IPS-15b (cell line): ENCODE results near the gene ABHD12.

Experiments
- H3K27me3 ChIP-seq: one replicate; pipeline ENCODE4 v1.6.1; 2013; ENCODE audit warnings: low read length; ENCODE audit not compliant: control insufficient read depth, insufficient read depth
- H3K36me3 ChIP-seq: one replicate; pipeline ENCODE4 v1.6.1; 2013; ENCODE audit warnings: low read length; ENCODE audit not compliant: control insufficient read depth, insufficient read depth
- H3K4me1 ChIP-seq: one replicate; pipeline ENCODE4 v1.6.1; 2013; ENCODE audit warnings: mild to moderate bottlenecking, low read length; ENCODE audit not compliant: control insufficient read depth, insufficient read depth
- H3K4me3 ChIP-seq: one replicate; pipeline ENCODE4 v1.5.1; 2013; ENCODE audit warnings: low read depth, low read length
- H3K9ac ChIP-seq: one replicate; pipeline ENCODE4 v1.6.1; 2013; ENCODE audit warnings: low read depth, mild to moderate bottlenecking, low read length
- H3K9me3 ChIP-seq: one replicate; pipeline ENCODE4 v1.6.1; 2013; ENCODE audit warnings: mild to moderate bottlenecking, low read length; ENCODE audit not compliant: control insufficient read depth, insufficient read depth

ABHD12 gene

DNA sequence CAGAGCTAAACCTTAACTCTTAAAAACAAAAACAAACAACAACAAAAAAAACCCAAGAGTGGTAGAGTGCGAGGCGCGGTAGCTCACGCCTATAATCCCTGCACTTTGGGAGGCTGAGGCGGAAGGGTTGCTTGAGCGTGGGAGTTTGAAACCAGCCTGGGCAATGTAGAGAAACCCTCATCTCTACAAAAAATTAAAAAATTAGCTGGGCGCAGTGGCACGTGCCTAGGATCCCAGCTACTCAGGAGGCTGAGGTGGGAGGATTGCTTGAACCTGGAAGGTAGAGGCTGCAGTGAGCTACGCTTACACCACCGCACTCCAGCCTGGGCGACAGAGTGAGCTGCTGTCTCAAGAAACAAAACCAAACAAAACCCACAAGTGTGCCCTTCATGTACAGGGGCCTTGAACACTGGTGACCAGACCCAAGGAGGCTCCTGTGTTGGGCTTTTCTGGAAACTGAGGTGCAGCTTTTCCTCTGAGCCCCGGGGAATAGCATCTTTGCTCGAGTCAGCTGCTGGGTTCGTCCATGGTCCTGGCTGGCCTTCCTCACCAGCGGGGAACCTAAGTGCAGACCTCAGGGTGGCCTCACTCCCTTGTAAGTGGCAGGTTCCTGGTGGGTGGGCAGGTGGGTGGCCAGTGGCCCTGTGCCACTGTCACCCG lies 102.9 kb downstream of the ABHD12 start:
- Histone ChIP-seq H3K9me3 (no peaks in the 10 kb centered on the region), H3K4me1 (no peaks in the 10 kb centered on the region), H3K4me3 (no peak overlapping the region), H3K9ac (no peak overlapping the region), H3K36me3 (peaks cover 40% of the 10 kb centered on the region), H3K27me3 (no peaks in the 10 kb centered on the region)

DNA sequence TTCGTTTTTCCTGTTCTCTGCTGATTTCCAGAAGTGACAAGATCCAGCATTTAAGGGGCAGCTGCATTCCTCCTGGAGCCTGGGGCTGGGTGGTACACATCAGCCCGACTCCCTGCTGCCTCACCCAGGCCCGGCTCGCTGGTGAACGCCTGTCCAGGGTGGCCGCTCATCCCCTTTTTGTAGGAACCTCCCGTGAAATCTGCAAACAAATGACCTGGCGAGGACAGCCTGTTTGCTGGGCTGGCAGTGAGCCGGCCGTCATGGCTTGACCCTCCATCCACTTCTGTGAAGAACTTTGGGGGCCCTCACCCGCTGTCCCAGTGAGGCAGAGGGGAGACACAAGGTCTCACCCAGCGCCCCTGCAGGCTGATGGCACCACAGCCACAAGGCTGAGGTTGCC lies 103.7 kb downstream of the ABHD12 start:
- Histone ChIP-seq H3K4me1 (no peaks in the 10 kb centered on the region), H3K4me3 (no peak overlapping the region), H3K9ac (no peak overlapping the region), H3K9me3 (no peaks in the 10 kb centered on the region), H3K27me3 (no peaks in the 10 kb centered on the region), H3K36me3 (peaks cover 48% of the 10 kb centered on the region)

DNA sequence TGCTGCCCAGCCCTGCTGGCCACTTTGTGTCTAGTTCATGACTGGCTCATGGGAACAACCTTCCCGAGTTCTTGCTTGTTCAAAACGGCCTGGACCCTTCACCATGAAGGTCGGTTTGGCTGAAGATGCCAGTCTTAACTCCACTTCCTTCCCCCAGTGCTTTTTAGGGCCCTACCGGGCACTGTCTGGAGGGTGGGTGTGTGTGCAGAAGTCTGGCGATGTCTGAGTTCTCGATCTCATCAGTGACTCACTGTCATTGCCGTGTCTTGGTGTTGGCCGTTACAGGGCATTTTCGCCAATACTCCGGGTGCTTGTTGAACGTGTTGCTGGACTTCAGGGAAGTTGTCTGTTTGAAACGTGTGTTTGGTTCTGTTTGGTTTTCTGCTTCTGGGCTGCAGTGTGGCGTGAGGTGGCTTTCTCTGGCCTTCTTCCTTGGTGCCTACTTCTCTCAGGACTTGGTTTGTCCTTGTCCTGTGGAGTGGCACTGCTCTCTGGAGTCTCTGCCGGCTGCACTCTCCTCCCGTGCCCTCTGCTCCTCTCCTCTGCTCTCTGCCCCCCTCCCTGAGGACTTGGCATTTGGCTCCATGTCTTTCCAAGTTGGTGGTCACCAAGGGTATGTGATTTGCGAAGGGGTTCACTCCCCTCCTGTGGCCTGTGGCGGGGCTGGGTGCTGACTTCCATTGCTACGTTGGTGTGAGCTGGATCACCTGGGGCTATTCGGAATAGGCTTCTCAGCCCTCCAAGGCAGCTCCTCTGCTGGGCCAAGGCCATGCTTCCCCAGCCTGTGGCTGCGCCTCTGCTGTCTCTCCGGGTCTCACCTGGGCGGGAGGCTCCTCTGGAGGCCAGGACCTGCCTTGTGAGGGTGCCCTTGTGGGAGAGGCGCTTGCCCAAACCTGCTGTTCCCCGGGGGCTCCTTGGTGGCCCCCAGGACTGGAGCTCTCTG lies 104.5 kb downstream of the ABHD12 start:
- Histone ChIP-seq H3K36me3 (peaks cover 50% of the 10 kb centered on the region), H3K4me1 (no peaks in the 10 kb centered on the region), H3K27me3 (no peaks in the 10 kb centered on the region)

DNA sequence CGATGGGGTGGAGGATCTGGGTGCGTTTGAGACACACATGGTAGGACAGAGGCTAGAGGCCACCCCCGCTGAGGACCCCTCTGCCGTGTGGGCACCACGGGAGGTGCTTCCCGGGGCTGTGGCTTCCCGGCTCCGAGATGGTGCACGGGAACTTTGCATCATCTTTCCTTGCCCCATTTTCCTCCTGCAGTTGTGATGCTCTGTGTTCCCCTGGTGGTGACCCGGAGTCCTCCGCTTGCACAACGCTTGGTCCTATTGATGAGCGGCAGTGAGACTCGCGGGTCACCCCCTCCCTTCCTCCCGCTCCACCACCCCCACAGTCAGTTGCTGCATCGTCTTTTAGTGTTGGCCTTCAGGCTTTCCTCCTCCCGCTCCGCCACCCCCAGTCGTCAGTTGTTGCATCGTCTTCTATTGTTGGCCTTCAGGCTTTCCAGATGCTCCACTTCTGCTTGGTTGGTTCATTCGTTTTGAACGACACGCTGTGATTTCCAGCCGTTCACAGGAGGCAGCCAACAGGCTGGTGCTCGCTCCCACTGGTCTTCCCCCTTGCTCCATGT lies 105.5 kb downstream of the ABHD12 start:
- Histone ChIP-seq H3K4me3 (no peak overlapping the region), H3K27me3 (no peaks in the 10 kb centered on the region), H3K4me1 (no peaks in the 10 kb centered on the region), H3K9ac (no peak overlapping the region), H3K9me3 (no peaks in the 10 kb centered on the region), H3K36me3 (peaks cover 53% of the 10 kb centered on the region)

More for the DNA sequence above, 104.5 kb downstream of the ABHD12 start:
- no peak overlapping the region for H3K4me3 ChIP-seq
- no peaks in the 10 kb centered on the region for H3K9me3 ChIP-seq
- H3K9ac ChIP-seq, result no peak overlapping the region

DNA sequence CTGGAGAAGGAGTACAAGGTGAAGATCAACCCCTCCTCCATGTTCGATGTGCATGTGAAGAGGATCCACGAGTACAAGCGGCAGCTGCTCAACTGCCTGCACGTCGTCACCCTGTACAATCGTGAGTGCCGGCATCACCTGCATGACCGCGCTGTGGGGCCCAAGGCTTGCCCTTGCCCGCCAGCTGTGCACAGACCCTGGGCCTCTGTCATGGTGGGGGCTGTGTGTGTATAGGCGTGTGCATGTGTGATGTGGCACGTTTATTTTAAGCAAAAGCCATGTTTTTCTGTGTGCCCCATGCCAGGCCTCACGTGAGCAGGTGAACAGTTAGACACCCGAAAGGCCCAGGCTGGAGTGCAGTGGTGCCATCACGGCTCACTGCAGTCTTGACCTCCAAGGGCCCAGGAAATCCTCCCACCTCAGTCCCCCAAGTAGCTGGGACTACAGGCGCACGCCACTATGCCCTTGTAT lies 106.5 kb downstream of the ABHD12 start:
- Histone ChIP-seq H3K9me3 (no peaks in the 10 kb centered on the region), H3K9ac (no peak overlapping the region), H3K27me3 (no peaks in the 10 kb centered on the region), H3K4me3 (no peak overlapping the region), H3K36me3 (peaks cover 62% of the 10 kb centered on the region), H3K4me1 (no peaks in the 10 kb centered on the region)

DNA sequence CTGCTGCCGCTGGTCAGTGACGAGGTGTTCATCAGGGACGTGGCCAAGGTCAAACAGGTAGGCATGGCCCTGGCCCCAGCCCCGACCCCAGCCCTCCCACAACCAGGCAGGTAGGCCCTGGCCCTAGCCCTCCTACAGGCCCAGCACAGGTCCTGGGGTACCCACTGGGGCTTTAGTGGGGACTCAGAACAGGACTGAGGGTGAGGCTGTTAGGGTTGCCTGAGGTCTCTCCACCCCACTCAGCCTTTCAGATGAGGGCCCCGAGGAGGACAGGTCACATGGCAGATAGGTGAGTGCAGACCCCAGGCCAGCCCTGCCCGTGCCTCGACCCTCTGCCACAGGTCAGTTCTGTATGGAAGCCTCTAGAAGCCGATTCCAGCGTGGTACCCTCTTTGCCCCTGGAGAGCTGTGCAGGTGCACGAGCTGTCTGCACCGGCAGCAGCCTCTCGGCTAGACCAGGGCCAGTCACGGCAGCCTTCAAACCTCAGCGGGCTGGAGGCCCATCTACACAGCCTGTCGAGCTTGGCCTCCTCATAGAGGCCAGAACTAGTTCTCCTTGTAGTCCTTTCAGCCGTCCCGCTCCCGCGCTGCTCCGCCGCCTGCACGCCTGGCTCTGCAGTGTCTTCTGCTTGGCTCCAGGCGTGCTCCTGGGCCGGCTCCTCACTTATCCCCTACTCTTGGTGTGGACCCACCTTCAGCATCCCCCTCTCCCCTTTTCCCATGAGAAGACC lies 107.2 kb downstream of the ABHD12 start:
- no peaks in the 10 kb centered on the region for H3K27me3 ChIP-seq
- H3K9ac ChIP-seq, result no peak overlapping the region
- no peaks in the 10 kb centered on the region for H3K4me1 ChIP-seq
- H3K4me3 ChIP-seq, result no peak overlapping the region
- H3K9me3 ChIP-seq, result no peaks in the 10 kb centered on the region
- peaks cover 70% of the 10 kb centered on the region for H3K36me3 ChIP-seq

DNA sequence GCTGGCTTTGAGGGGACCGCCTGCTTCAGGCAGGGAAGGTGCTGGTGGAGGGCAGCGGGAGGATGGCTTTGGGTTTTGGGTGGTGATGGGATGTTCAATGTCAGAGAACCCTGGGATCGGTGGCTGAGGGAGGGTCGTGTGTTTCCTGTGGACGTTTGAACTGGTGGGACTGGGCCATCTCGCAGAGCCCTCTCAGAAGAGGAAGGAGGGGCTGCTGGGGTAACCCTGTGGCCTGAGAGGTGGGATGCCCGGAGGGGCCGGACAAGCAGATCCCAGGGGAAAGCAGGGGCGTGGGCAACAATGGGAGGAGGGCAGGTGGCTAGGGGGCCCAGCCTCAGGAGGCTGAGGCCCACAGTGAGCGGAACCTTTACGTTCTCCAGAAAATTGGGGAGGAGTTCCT lies 107.8 kb downstream of the ABHD12 start:
- H3K36me3 ChIP-seq, result peaks cover 71% of the 10 kb centered on the region
- no peak overlapping the region for H3K9ac ChIP-seq
- no peaks in the 10 kb centered on the region for H3K27me3 ChIP-seq
- no peak overlapping the region for H3K4me3 ChIP-seq
- no peaks in the 10 kb centered on the region for H3K4me1 ChIP-seq
- H3K9me3 ChIP-seq, result no peaks in the 10 kb centered on the region

DNA sequence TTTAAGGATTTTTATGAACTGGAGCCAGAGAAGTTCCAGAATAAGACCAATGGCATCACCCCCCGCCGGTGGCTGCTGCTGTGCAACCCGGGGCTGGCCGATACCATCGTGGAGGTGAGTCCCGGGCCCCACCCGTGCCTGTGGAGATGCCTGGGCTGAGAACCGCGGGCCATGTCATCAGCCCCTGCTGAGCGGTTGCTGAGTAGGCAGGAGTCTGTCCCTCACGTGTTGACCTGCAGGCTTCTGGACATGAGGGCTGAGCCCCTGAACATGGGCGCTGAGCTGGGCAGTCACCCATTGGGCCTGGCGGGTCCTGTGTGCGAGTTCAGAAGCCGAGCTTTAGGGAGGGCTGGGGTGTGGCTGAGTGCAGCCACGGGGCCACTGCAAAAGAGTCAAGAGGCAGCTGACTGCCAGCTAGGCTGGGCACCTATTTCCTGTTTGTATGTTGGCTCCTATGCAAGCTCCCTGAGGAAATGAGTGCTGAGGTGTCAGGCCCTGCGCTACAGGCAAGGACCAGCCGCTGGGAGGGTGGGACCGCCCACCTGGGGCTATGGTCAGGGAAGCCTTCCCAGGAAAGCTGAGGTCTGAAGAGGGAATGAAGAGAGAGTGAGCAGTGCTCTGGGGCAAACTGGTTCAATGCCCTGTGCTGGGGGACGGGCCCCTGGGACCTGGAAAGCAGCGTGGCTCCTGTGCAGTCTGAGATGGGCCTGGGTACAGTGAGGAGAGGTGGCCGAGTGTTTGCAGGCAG lies 108.4 kb downstream of the ABHD12 start:
- H3K4me1 ChIP-seq, result no peaks in the 10 kb centered on the region
- H3K9ac ChIP-seq, result no peak overlapping the region
- H3K27me3 ChIP-seq, result no peaks in the 10 kb centered on the region
- H3K36me3 ChIP-seq, result peaks cover 75% of the 10 kb centered on the region
- no peak overlapping the region for H3K4me3 ChIP-seq
- H3K9me3 ChIP-seq, result no peaks in the 10 kb centered on the region

DNA sequence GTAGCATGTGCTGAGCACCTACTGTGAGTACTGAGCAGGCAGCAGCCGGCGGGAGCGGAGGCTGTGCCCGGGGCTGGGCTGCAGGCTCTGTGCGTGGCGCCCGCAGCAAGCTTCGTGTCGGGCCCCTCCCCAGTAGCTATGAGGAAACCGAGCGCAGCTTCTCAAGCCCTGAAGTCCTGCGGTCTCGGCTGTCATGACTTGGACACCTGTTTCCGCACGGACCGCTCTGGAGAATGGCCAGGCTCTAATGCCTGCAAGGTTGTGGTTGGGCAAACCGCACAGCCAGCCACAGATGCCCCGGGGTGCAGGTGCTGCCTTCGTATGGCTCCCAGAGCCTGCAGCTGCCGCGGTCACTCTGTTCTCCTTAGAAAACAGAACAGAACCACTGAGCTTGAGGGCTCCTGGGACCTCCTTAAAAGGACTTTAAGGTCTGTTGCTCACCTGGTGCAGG lies 109.1 kb downstream of the ABHD12 start:
- Histone ChIP-seq H3K4me3 (no peak overlapping the region), H3K9ac (no peak overlapping the region), H3K27me3 (no peaks in the 10 kb centered on the region), H3K36me3 (peaks cover 81% of the 10 kb centered on the region), H3K4me1 (no peaks in the 10 kb centered on the region), H3K9me3 (no peaks in the 10 kb centered on the region)

DNA sequence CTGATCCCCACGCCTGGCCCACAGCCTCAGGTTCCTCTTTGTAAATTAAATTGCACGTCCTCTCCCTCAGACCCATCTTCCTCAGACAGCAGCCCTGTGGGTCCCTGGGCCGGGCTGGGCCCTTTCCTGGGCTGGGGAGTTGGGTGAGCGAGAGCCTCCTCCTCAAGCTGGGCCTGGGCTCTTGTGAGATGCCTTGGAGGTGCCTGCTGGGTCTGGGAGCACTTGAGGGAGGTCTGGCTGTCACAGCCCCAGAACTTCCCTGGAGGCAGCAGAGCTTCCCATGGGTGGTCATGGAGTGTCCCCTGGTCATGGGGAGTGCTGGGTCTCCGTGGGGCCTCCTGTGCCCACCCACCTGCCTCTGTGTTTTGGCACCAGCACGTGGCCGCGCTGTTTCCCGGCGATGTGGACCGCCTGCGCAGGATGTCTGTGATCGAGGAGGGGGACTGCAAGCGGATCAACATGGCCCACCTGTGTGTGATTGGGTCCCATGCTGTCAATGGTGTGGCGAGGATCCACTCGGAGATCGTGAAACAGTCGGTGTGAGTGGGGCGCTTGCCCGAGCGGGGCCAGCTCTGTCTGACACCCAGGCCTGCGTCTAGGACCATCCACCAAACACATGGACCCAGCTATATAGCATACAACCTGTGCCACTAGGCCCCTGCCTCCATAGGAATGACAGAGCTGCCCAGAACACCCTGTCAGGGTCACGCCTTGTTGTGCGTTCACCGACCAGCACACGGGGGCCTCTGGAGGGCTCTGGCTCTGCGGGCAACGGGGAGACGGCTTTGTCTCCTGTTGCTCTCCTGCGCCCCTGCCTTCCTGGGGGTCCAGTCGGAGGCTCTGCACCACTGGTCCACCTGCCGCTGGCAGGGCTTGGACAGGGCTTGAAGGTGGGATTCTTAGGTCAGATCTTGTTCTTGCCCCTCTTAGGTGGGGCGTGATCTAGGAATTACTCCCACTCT lies 109.8 kb downstream of the ABHD12 start:
- Histone ChIP-seq H3K27me3 (no peaks in the 10 kb centered on the region), H3K9ac (no peak overlapping the region), H3K4me3 (no peak overlapping the region), H3K9me3 (no peaks in the 10 kb centered on the region), H3K4me1 (no peaks in the 10 kb centered on the region), H3K36me3 (peaks cover 83% of the 10 kb centered on the region)
